NCI-H1417 (cell line): ENCODE measurements around the gene NCKAP5.

ENCODE experiments used
- DNase-seq, 3 experiments: peaks; one replicate each; lab custom pipeline; 2025; lab: John Stamatoyannopoulos, UW

Gene NCKAP5

GRCh38 chr2:133004623-133005022 lies 563.6 kb downstream of the NCKAP5 start:
- no peak for DNase-seq

- DNase-seq, result no peak
These were observed 568.8 kb downstream of the NCKAP5 start for GRCh38 chr2:132999421-132999820.

GRCh38 chr2:132998221-132998620 lies 570.0 kb downstream of the NCKAP5 start:
- no peak for DNase-seq

GRCh38 chr2:132991471-132992045 lies 576.7 kb downstream of the NCKAP5 start:
- peak in 2 of 3 experiments; percentile 31 to 71 for DNase-seq

- no peak for DNase-seq
These were observed 583.5 kb downstream of the NCKAP5 start for GRCh38 chr2:132984731-132985130.

GRCh38 chr2:132980304-132980703 lies 588.0 kb downstream of the NCKAP5 start:
- DNase-seq, result no peak

GRCh38 chr2:132979339-132980093 lies 588.7 kb downstream of the NCKAP5 start:
- no peak for DNase-seq

- DNase-seq, result no peak
These were observed 589.4 kb downstream of the NCKAP5 start for GRCh38 chr2:132978840-132979239.

GRCh38 chr2:132977812-132978529 lies 590.3 kb downstream of the NCKAP5 start:
- DNase-seq, result no peak

GRCh38 chr2:132975193-132976105 lies 592.8 kb downstream of the NCKAP5 start:
- no peak for DNase-seq

GRCh38 chr2:132974467-132975095 lies 593.7 kb downstream of the NCKAP5 start:
- peak in 1 of 3 experiments; percentile 0 for DNase-seq

- peak in 1 of 3 experiments; percentile 1 for DNase-seq
These were observed 596.8 kb downstream of the NCKAP5 start for GRCh38 chr2:132971310-132972061.

- no peak for DNase-seq
These were observed 598.8 kb downstream of the NCKAP5 start for GRCh38 chr2:132969371-132969985.

GRCh38 chr2:132965460-132965859 lies 602.8 kb downstream of the NCKAP5 start:
- DNase-seq, result no peak

GRCh38 chr2:132963161-132963560 lies 605.1 kb downstream of the NCKAP5 start:
- DNase-seq, result no peak

GRCh38 chr2:132958887-132959286 lies 609.4 kb downstream of the NCKAP5 start:
- DNase-seq, result no peak

GRCh38 chr2:132955871-132956615 lies 612.2 kb downstream of the NCKAP5 start:
- DNase-seq, result no peak

GRCh38 chr2:132953771-132954170 lies 614.5 kb downstream of the NCKAP5 start:
- DNase-seq, result no peak

- no peak for DNase-seq
These were observed 617.1 kb downstream of the NCKAP5 start for GRCh38 chr2:132951008-132951714.
